ENCODE data around the gene KRT24.

Gene KRT24

DNA sequence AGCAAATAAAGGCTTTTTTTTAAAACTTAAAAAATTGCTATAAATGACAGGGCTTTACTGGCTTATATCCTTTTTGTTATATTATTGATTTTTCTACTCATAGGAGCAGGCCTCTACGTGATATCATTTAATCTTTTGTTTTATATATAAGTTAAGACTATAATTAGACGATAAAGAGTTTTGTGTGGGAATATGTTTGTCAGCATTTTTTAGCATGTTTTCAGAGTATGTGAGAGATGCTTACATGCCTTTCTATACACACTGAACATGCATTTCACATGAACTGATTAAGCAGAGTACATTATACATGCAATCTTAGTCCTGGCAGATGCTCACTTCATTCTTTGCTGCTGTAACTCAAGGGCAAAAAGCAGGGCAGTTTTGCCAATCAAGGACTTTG is 30.9 kb downstream of the KRT24 start:
- DNase-seq (ENCODE audit: insufficient read length, low spot score) (no peak), FAIRE-seq (no peak)
- no peak for TF ChIP-seq POLR2A (IDR thresholded peaks at IDR 0.05; ENCODE audit: low read depth, low read length)

DNA sequence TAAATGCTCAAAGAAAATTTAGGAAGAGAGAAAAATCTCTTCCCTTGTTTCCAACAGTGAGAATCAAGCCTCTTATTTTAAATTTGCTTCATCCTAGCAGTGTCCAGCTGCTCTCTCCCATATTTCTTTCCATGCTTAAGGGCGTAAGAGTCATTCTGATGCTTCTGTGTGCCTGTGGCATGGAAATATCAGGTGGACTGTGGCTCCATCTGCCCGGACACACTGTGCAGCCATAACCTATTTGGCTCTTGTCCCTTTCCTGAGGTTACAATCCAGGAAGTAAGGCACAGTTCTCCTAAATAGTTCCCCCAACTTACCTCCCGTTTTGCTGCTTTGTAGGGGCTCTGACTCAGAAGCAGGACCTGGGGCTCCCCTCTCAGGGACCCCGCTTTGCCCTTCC is 32.3 kb downstream of the KRT24 start:
- DNase-seq (ENCODE audit: insufficient read length, low spot score), result no peak
- FAIRE-seq, result no peak
- TF ChIP-seq POLR2A (IDR thresholded peaks at IDR 0.05; ENCODE audit: low read depth, low read length), result no peak

GRCh38 chr17:40666331-40666730 is 37.2 kb downstream of the KRT24 start:
- no peak for DNase-seq (ENCODE audit: insufficient read length, low spot score)
- TF ChIP-seq POLR2A (IDR thresholded peaks at IDR 0.05; ENCODE audit: low read depth, low read length), result no peak
- FAIRE-seq, result no peak

- FAIRE-seq (no peak), DNase-seq (ENCODE audit: insufficient read length, low spot score) (no peak)
- no peak for TF ChIP-seq POLR2A (IDR thresholded peaks at IDR 0.05; ENCODE audit: low read depth, low read length)
Observed at GRCh38 chr17:40664582-40665333, 38.8 kb downstream of the KRT24 start, which contains the start of gene KRT222. TSS of gene KRT222 (minus strand) at chr17:40665177. CDS start at chr17:40665099, 78 bp downstream.

DNA sequence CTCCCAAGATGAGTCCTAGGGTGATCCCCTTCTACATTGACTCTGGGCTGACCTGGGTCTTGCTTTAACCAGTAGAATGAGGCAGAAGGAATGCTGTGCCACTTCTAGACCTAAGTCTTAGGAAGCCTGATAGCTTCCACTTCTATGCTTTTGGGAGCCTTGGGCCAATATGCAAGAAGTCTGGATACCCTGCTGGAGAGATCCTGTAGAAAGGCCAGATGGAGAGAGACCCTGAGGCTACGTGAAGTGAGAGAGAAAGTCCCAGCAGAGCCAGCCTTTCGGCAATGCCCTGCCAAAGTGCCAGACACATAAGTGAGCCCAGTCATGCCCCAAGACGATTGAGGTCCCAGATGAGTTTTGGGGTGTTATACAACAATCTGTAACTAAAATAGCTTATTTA is 40.3 kb downstream of the KRT24 start:
- DNase-seq (ENCODE audit: insufficient read length, low spot score), result no peak
- no peak for FAIRE-seq
- TF ChIP-seq POLR2A (IDR thresholded peaks at IDR 0.05; ENCODE audit: low read depth, low read length), result no peak

- DNase-seq (ENCODE audit: insufficient read length, low spot score) (no peak), FAIRE-seq (no peak)
- TF ChIP-seq POLR2A (IDR thresholded peaks at IDR 0.05; ENCODE audit: low read depth, low read length), result no peak
Observed at GRCh38 chr17:40659911-40660310, 43.6 kb downstream of the KRT24 start.

GRCh38 chr17:40658396-40658795 is 45.2 kb downstream of the KRT24 start:
- DNase-seq (ENCODE audit: insufficient read length, low spot score) (no peak), FAIRE-seq (no peak)
- TF ChIP-seq POLR2A (IDR thresholded peaks at IDR 0.05; ENCODE audit: low read depth, low read length), result no peak

- FAIRE-seq (no peak), DNase-seq (ENCODE audit: insufficient read length, low spot score) (no peak)
- no peak for TF ChIP-seq POLR2A (IDR thresholded peaks at IDR 0.05; ENCODE audit: low read depth, low read length)
Observed at GRCh38 chr17:40651939-40652338, 51.6 kb downstream of the KRT24 start.

GRCh38 chr17:40648384-40648968 is 55.1 kb downstream of the KRT24 start:
- DNase-seq (ENCODE audit: insufficient read length, low spot score) (no peak), FAIRE-seq (no peak)

More at GRCh38 chr17:40648384-40648968, 55.1 kb downstream of the KRT24 start:
- TF ChIP-seq POLR2A (IDR thresholded peaks at IDR 0.05; ENCODE audit: low read depth, low read length), result 0 out of 2 replicates have a peak, but pooled peaks have one; percentile 1
